Heart right ventricle (tissue), 16 donors: ENCODE data around the gene RPLP2. TPM values are rescaled to one million over a fixed set of nuclear protein-coding genes. Genes with fewer than 3 reads are reported as not detected.
A peak's percentile ranks its signal among the peaks of the same experiment; 100 is the strongest.

Experiments
- ATAC-seq, 8 donors: fragments of 200-7000 bp; cut with Tn5 transposase; one replicate each; pipeline ENCODE4 v1.9.1; 2020; ENCODE audit warnings: mild to moderate bottlenecking in 8 of 8, moderate library complexity in 8 of 8, moderate number of reproducible peaks in 1 of 8
- DNase-seq, 2 donors: peaks; one replicate each; pipeline ENCODE4 v3.0.0-alpha.2; 2020
- H3K27ac ChIP-seq, 10 donors: fragments of 200-600 bp; sonication (generic) in 2 of 10; one replicate each; pipeline versions ENCODE4 v1.5.0 to v1.8.0; 2020 to 2022; ENCODE audit warnings: mild to moderate bottlenecking in 3 of 10
- H3K27me3 ChIP-seq, 7 donors: fragments of 200-600 bp; one replicate each; pipeline ENCODE4 v1.8.0; 2021 to 2022; ENCODE audit warnings: mild to moderate bottlenecking in 2 of 7
- H3K36me3 ChIP-seq, 9 donors: fragments of 200-600 bp; sonication (generic) in 1 of 9; one replicate each; pipeline versions ENCODE4 v1.5.0 to v1.8.0; 2020 to 2022; ENCODE audit warnings: mild to moderate bottlenecking in 2 of 9
- H3K4me1 ChIP-seq, 9 donors: fragments of 200-600 bp; sonication (generic) in 1 of 9; one replicate each; pipeline versions ENCODE4 v1.5.0 to v1.8.0; 2020 to 2022; ENCODE audit warnings: mild to moderate bottlenecking in 4 of 9
- H3K4me3 ChIP-seq, 10 donors: fragments of 200-600 bp; sonication (generic) in 2 of 10; one replicate each; pipeline versions ENCODE4 v1.5.0 to v1.8.0; 2020 to 2022; ENCODE audit warnings: mild to moderate bottlenecking in 7 of 10, moderate library complexity in 2 of 10
- H3K9me3 ChIP-seq, 11 donors: fragments of 200-600 bp in 10 of 11; sonication (generic) in 2 of 11; one replicate each; pipeline versions ENCODE4 v1.5.0 to v1.8.0; 2013 to 2022; ENCODE audit warnings: mild to moderate bottlenecking in 2 of 11, control low read depth in 1 of 11, moderate library complexity in 1 of 11
- CTCF ChIP-seq, 9 donors: fragments of 200-600 bp; sonication (generic) in 2 of 9; IDR thresholded peaks; one replicate each; pipeline versions ENCODE4 v1.5.0 to v1.8.0; 2021 to 2022; ENCODE audit warnings: antibody characterized with exemption in 9 of 9, mild to moderate bottlenecking in 5 of 9, moderate library complexity in 1 of 9
- WGBS, 2 donors: extraction: QIAGEN DNeasy Blood & Tissue Kit; methylation state at CpG; one replicate each; pipeline ENCODE4 v1.1.7; 2013; ENCODE audit warnings: inconsistent platforms in 1 of 2; 5-methylcytosine and 5-hydroxymethylcytosine counted together
- intact Hi-C, 10 donors: fragments of 100-400 bp; cut with DNase I; formaldehyde crosslinking; loops; one replicate each; pipeline versions ENCODE4 v1.11.1 to v1.14.2; 2022
- polyA plus RNA-seq, 2 donors: library from polyadenylated mRNA; stranded (reverse); fragments of 200-250 nt; gene quantifications; one replicate each; pipeline ENCODE4 v1.2.3, GENCODE V29; 2013
- total RNA-seq, 10 donors: library from RNA; stranded (reverse); fragmentation: NEBNext Ultra II Directional in 3 of 10; extraction: Animal tissue kit (Norgen Biotek cat#: 25700) in 3 of 10; gene quantifications; one replicate each; pipeline versions ENCODE4 v1.2.1 to v1.2.4, GENCODE V29; 2021 to 2023
- donor health status: Arrhythmogenic right ventricular cardiomyopathy.
- donor health status: ischemic (EF 13 %, LVEDD 7.1; RV severe dilation, severe dysfunction).
- donor health status: healthy with polysubstance abuse.
- donor health status: DM: no; HTN: yes; CAD: no.
- donor health status: DM: no; HTN: no; CAD: no.
- donor health status: ischemic (EF 25% LVEDD 6.9; RV normal size, moderate dysfunction).
- donor health status: ischemic (EF 25% LVEDD 5.7; RV mildly dilated, moderate dysfunction).
- donor health status: healthy.
- donor health status: DM: yes; HTN: yes; CAD: no.
- donor health status: Ischemic cardiomyopathy.
- donor health status: ischemic (EF 35%, LVEDD 5.7; RV mildly dilated, moderate dysfunction).
- donor health status: nonischemic (EF 11% LVEDD 7.7; RV severe dilation, severe dysfunction).
- donor health status: DM: yes; HTN: yes; CAD: no.
- donor health status: PGD.
- donor health status: ischemic (EF 29% LVEDD 5.4; RV normal size, mild dysfunction).
- donor health status: nonischemic (EF 23%, LVEDD 6.1; RV moderate dilation, normal function).

RPLP2 gene
- total and polyA plus RNA-seq, 12 donors: 765 to 1,699 (median 918) TPM

- peaks cover 37 to 82% (median 64%) of the 10 kb centered on the region in 9 donors for H3K4me1 ChIP-seq
- 74 to 81% methylated on average over 53 to 59 of the region's 59 CpGs for WGBS, 2 donors
- no peak overlapping the region for H3K4me3 ChIP-seq
- DNase-seq: no peak
- intact Hi-C loops: no loop called here
- peaks cover 0 to 32% (median 0%) of the 10 kb centered on the region in 7 donors for H3K27me3 ChIP-seq
- H3K9me3 ChIP-seq: no peaks in the 10 kb centered on the region
- ATAC-seq: no peak
- no peak for TF ChIP-seq CTCF (IDR thresholded peaks at IDR 0.05)
- peaks cover 0 to 46% (median 20%) of the 10 kb centered on the region in 9 donors for H3K36me3 ChIP-seq
- no peak overlapping the region for H3K27ac ChIP-seq
These were observed 14.6 kb downstream of the RPLP2 start for GRCh38 chr11:824292-824880.

- Histone ChIP-seq H3K36me3 (peaks cover 0 to 46% (median 20%) of the 10 kb centered on the region in 9 donors), H3K4me3 (no peak overlapping the region), H3K27me3 (peaks cover 0 to 38% (median 0%) of the 10 kb centered on the region in 7 donors), H3K4me1 (peaks cover 42 to 87% (median 69%) of the 10 kb centered on the region in 9 donors), H3K27ac (no peak overlapping the region), H3K9me3 (no peaks in the 10 kb centered on the region)
- TF ChIP-seq CTCF (IDR thresholded peaks at IDR 0.05): no peak
- 82 to 92% methylated on average over 11 of the region's 11 CpGs for WGBS, 2 donors
- intact Hi-C loops: no loop called here
- no peak for ATAC-seq
- DNase-seq: no peak
These were observed 15.2 kb downstream of the RPLP2 start for GRCh38 chr11:824942-825341.

GRCh38 chr11:825366-826226 lies 15.8 kb downstream of the RPLP2 start:
- peaks cover 0 to 44% (median 0%) of the 10 kb centered on the region in 7 donors for H3K27me3 ChIP-seq

More at GRCh38 chr11:825366-826226, 15.8 kb downstream of the RPLP2 start:
- Histone ChIP-seq H3K4me1 (peaks cover 42 to 88% (median 70%) of the 10 kb centered on the region in 9 donors), H3K9me3 (no peaks in the 10 kb centered on the region), H3K4me3 (no peak overlapping the region), H3K36me3 (peaks cover 0 to 46% (median 20%) of the 10 kb centered on the region in 9 donors), H3K27ac (peak overlapping the region in 5 of 10 donors; percentile 85 to 90 (median 89))
- no peak for DNase-seq
- TF ChIP-seq CTCF (IDR thresholded peaks at IDR 0.05): no peak
- ATAC-seq: no peak
- intact Hi-C loops: no loop called here
- WGBS, 2 donors: 81 to 89% methylated on average over 12 of the region's 12 CpGs
